Ishikawa (cell line): ENCODE data around the gene CBR3.

Experiments used
- CEBPB ChIP-seq: IDR thresholded peaks from 2 replicates; pipeline ENCODE4 v1.6.1; 2012
- CREB1 ChIP-seq: IDR thresholded peaks from 2 replicates; pipeline ENCODE4 v1.6.1; 2012; ENCODE audit warnings: low read depth
- EGR1 ChIP-seq: IDR thresholded peaks from 2 replicates; pipeline ENCODE4 v1.6.1; 2012
- EP300 ChIP-seq: IDR thresholded peaks from 2 replicates; pipeline ENCODE4 v1.6.1; 2012; ENCODE audit warnings: borderline replicate concordance
- FOXM1 ChIP-seq: IDR thresholded peaks from 2 replicates; pipeline ENCODE4 v1.6.1; 2012; ENCODE audit warnings: low read depth, borderline replicate concordance
- MAX ChIP-seq: IDR thresholded peaks from 2 replicates; pipeline ENCODE4 v1.6.1; 2012
- NFIC ChIP-seq: IDR thresholded peaks from 2 replicates; pipeline ENCODE4 v1.6.1; 2012
- RAD21 ChIP-seq: IDR thresholded peaks from 2 replicates; pipeline ENCODE4 v1.6.1; 2012; ENCODE audit warnings: low read depth
- REST ChIP-seq: IDR thresholded peaks from 2 replicates; pipeline ENCODE4 v1.6.1; 2012; ENCODE audit warnings: low read depth, mild to moderate bottlenecking
- TAF1 ChIP-seq: IDR thresholded peaks from 2 replicates; pipeline ENCODE4 v1.6.1; 2012; ENCODE audit warnings: low read depth, mild to moderate bottlenecking
- TCF12 ChIP-seq: IDR thresholded peaks from 2 replicates; pipeline ENCODE4 v1.6.1; 2012; ENCODE audit warnings: low read depth
- TEAD4 ChIP-seq: IDR thresholded peaks from 2 replicates; pipeline ENCODE4 v1.6.1; 2012
- USF1 ChIP-seq: IDR thresholded peaks from 2 replicates; pipeline ENCODE4 v1.6.1; 2012
- YY1 ChIP-seq: IDR thresholded peaks from 2 replicates; pipeline ENCODE4 v1.6.1; 2012; ENCODE audit warnings: low read depth
- ZBTB7A ChIP-seq: IDR thresholded peaks from 2 replicates; pipeline ENCODE4 v1.6.1; 2012; ENCODE audit warnings: low read depth

Gene CBR3

GRCh38 chr21:36134803-36135390 lies at the start of gene CBR3:
TSS of gene CBR3 (plus strand) at chr21:36135079. CDS start at chr21:36135193, 114 bp downstream.
- TF ChIP-seq YY1: 0 out of 2 replicates have a peak, but pooled peaks have one; percentile 17
- TF ChIP-seq REST: no peak
- TF ChIP-seq EGR1: 0 out of 2 replicates have a peak, but pooled peaks have one; percentile 54
- peak; percentile 85 for TF ChIP-seq MAX
- TF ChIP-seq TCF12: no peak; the same call in 1 of the 2 replicates
- TF ChIP-seq NFIC: 0 out of 2 replicates have a peak, but pooled peaks have one; percentile 47

GRCh38 chr21:36087362-36088138 lies 47.3 kb upstream of the CBR3 start:
- TF ChIP-seq REST: no peak
- TF ChIP-seq ZBTB7A: no peak
- no peak for TF ChIP-seq CEBPB
- no peak for TF ChIP-seq FOXM1
- TF ChIP-seq EGR1: no peak
- TF ChIP-seq USF1: no peak
- no peak for TF ChIP-seq TCF12
- no peak for TF ChIP-seq MAX
- no peak for TF ChIP-seq NFIC
- no peak for TF ChIP-seq EP300
- no peak for TF ChIP-seq TEAD4
- no peak for TF ChIP-seq TAF1
- no peak for TF ChIP-seq RAD21
- TF ChIP-seq YY1: no peak
- no peak for TF ChIP-seq CREB1

- no peak for TF ChIP-seq TAF1
- no peak for TF ChIP-seq YY1
- TF ChIP-seq TCF12: no peak
- no peak for TF ChIP-seq RAD21
Measured at GRCh38 chr21:36089946-36090345, 44.9 kb upstream of the CBR3 start.

- no peak for TF ChIP-seq YY1
- TF ChIP-seq TEAD4: no peak
- TF ChIP-seq EGR1: no peak
- TF ChIP-seq CEBPB: no peak
- no peak for TF ChIP-seq TCF12
- no peak for TF ChIP-seq USF1
- no peak for TF ChIP-seq RAD21
- no peak for TF ChIP-seq ZBTB7A
- no peak for TF ChIP-seq REST
Measured at GRCh38 chr21:36092681-36093080, 42.2 kb upstream of the CBR3 start.
